ENCODE measurements around the gene SP3. TPM values are rescaled to one million over a fixed set of nuclear protein-coding genes. Genes with fewer than 3 reads are reported as not detected.

The SP3 gene
- polyA plus RNA-seq, 3 donors: 44.8 to 66.2 (median 54.2) TPM

DNA sequence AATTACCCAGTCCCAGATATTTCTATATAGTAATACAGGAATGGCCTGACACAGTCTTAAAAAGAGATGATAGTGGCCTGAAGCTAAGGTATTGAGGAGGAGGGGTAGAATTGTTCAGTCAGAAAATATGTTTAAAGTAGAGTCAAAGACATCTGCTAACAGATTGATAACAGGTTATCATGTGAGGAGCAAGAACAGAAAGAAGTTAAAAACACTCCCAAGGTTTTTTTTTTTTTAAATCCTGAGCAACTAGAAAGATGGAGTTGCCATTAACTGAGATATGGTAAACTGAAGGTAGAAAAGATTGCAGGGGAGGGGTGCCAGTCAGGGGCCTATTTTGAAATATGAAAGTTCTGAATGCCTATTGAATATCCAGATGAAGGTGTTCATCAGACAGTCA lies 43.1 kb downstream of the SP3 start:
- Histone ChIP-seq H3K4me3 (replicated peaks in 1 of 3; ENCODE audit: low read depth in 2 of 3, low read length in 3 of 3) (no peak overlapping the region), H3K27ac (ENCODE audit: low read depth in 1 of 2, low read length in 2 of 2) (peak overlapping the region in 1 of 2 donors; percentile 48), H4K20me1 (ENCODE audit: insufficient read depth, low read length) (peaks cover 100% of the 10 kb centered on the region), H3K36me3 (replicated peaks in 1 of 2; ENCODE audit: control insufficient read depth in 1 of 2, insufficient read depth in 2 of 2, low read length in 2 of 2) (peaks cover 22 to 39% of the 10 kb centered on the region in 2 donors), H3K4me1 (ENCODE audit: control insufficient read depth in 1 of 2, insufficient read depth in 2 of 2, low read length in 2 of 2) (peaks cover 19 to 21% of the 10 kb centered on the region in 2 donors), H3K9ac (ENCODE audit: insufficient read depth, low read length, poor library complexity, severe bottlenecking) (no peak overlapping the region), H3K27me3 (ENCODE audit: control insufficient read depth in 2 of 2, insufficient read depth in 2 of 2, low read length in 2 of 2) (no peaks in the 10 kb centered on the region), H3K79me2 (ENCODE audit: insufficient read depth, low read length) (peaks cover 100% of the 10 kb centered on the region), H2AFZ (ENCODE audit: insufficient read depth, low read depth, low read length, poor library complexity, severe bottlenecking) (no peak overlapping the region), H3K9me3 (replicated peaks in 1 of 2; ENCODE audit: control insufficient read depth in 1 of 2, insufficient read depth in 1 of 2, low read length in 2 of 2) (peaks cover 0 to 3% of the 10 kb centered on the region in 2 donors), H3K4me2 (replicated peaks; ENCODE audit: extremely low read depth, low read length, poor library complexity, severe bottlenecking) (no peak overlapping the region)
- Mint-ChIP-seq H3K9me3 (peaks cover 0 to 3% (median 0%) of the 10 kb centered on the region in 7 donors), H3K27me3 (ENCODE audit: low read depth in 3 of 3) (no peaks in the 10 kb centered on the region), H3K27ac (peak overlapping the region in 2 of 7 donors; percentile 78 to 83), H3K36me3 (peaks cover 22 to 40% of the 10 kb centered on the region in 2 donors), H3K4me1 (peaks cover 39% of the 10 kb centered on the region), H3K4me3 (no peak overlapping the region)
- intact Hi-C loops (cut with micrococcal nuclease): no loop called here
- no peak for DNase-seq
- no peak for TF ChIP-seq CTCF (IDR thresholded peaks at IDR 0.05)

DNA sequence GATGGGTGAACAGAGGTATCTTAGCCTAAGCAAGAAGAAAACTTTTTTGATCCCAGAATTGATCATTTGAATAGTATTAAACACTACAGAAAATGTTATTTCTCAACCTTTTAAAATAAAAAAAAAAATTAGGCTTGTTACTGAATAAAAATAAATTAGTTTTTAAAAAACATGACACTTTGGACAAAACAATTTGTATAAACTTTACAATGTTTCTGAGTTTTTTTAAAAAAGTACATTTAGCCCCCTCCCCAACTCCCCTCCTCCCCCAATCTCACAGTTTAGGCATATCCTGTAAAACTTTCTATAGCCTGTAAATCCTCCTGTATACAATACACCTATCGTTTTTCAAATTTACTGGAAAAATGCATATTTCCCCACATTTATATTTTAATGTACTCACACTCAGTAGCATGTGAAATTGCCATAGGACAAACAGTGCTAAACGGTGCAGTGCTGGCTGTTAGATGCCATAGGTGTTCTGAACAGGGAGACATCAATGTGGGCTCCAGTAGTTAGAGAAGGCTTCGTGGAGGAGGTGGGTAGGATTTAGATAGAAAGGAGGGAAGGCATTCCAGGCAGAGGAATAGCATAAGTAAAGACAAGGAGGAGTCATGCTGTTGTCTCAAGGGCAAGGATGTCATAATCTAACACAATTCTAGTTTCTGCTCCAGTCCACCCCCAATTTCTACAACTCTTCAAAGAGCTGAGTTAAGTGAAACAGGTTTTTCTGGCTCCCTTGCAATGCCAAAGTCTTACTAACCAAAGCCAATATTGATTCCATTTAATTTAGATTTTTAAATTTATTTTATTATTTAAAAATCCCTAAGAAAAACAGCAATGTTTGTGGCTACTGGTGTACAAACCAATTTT lies 50.9 kb downstream of the SP3 start:
- Mint-ChIP-seq H3K36me3 (peaks cover 67 to 83% of the 10 kb centered on the region in 2 donors), H3K9me3 (no peaks in the 10 kb centered on the region), H3K4me3 (no peak overlapping the region), H3K4me1 (no peaks in the 10 kb centered on the region), H3K27ac (peak overlapping the region in 3 of 7 donors; percentile 60 to 73 (median 65)), H3K27me3 (ENCODE audit: low read depth in 3 of 3) (no peaks in the 10 kb centered on the region)
- Histone ChIP-seq H3K4me3 (replicated peaks in 1 of 3; ENCODE audit: low read depth in 2 of 3, low read length in 3 of 3) (no peak overlapping the region), H3K27ac (ENCODE audit: low read depth in 1 of 2, low read length in 2 of 2) (peak overlapping the region in 1 of 2 donors; percentile 44), H3K4me1 (ENCODE audit: control insufficient read depth in 1 of 2, insufficient read depth in 2 of 2, low read length in 2 of 2) (no peaks in the 10 kb centered on the region), H3K9me3 (replicated peaks in 1 of 2; ENCODE audit: control insufficient read depth in 1 of 2, insufficient read depth in 1 of 2, low read length in 2 of 2) (no peaks in the 10 kb centered on the region), H2AFZ (ENCODE audit: insufficient read depth, low read depth, low read length, poor library complexity, severe bottlenecking) (no peak overlapping the region), H3K79me2 (ENCODE audit: insufficient read depth, low read length) (peaks cover 77% of the 10 kb centered on the region), H4K20me1 (ENCODE audit: insufficient read depth, low read length) (peaks cover 99% of the 10 kb centered on the region), H3K9ac (ENCODE audit: insufficient read depth, low read length, poor library complexity, severe bottlenecking) (no peak overlapping the region), H3K4me2 (replicated peaks; ENCODE audit: extremely low read depth, low read length, poor library complexity, severe bottlenecking) (no peak overlapping the region), H3K27me3 (ENCODE audit: control insufficient read depth in 2 of 2, insufficient read depth in 2 of 2, low read length in 2 of 2) (no peaks in the 10 kb centered on the region), H3K36me3 (replicated peaks in 1 of 2; ENCODE audit: control insufficient read depth in 1 of 2, insufficient read depth in 2 of 2, low read length in 2 of 2) (peaks cover 89 to 98% of the 10 kb centered on the region in 2 donors)
- no peak for TF ChIP-seq CTCF (IDR thresholded peaks at IDR 0.05)
- no peak for DNase-seq
- 78% methylated on average over 1 of the region's 3 CpGs for WGBS (ENCODE audit: insufficient coverage)
- intact Hi-C loops (cut with micrococcal nuclease): loop anchor here in 1 of 2 donors (10.0 kb wide), 1 partner anchor 51 kb away; the partner anchor contains the start of gene SP3

Data from CD14-positive monocyte (primary cell).